ENCODE data around the gene ZNF605.
"Not testable (repeated sequence)": the region's sequence is repeated elsewhere in the genome, so short reads cannot be mapped to it uniquely, and the experiment has no call there.

The ZNF605 gene

DNA sequence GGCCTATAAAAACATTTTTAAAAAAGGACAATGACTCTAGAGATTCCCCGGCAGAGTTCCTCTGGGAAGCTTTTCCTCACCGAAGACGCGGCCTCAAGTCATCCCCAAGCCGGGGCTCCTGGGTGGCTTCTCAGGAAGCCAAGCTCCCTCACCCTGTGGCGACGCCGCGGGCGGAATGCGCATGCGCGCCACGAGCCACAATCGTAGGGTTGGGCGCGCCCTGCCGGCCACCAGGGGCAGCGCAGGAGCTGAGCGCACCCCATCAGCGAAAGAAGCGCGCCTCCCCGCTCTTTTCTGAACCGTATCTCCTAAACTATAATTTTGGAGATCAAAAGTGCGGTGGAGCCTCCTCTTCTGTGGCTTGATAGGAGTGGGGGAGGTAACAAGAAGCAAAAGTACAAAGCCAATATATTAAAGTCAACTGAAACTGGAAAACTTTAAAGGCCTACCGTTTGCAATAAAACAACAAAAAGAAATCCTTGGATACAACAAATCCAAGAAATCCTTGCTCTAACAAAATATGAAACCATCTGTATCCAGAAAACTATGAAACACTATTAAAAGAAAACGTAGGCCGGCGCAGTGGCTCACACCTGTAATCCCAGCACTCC, 51.3 kb downstream of the ZNF605 start:
- DNase-seq: peak; percentile 96

DNA sequence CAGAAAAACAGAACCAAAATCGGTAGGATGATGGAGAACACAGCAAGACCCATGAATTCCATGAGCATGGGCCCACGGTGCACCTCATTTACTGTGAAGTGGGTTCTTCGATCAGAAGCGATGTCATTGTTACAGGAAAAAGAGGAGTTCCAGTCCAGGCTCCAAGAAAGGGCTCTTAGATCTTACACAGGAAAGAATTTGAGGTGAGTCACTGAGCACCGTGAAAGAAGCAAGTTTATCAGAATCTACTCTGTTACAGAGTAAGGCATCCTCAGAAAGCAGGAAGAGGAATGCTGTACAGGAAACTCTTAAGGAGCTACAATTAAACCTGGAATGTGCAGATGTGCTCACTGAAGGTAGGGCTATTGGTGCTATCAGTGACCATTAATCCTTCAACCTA, 57.1 kb downstream of the ZNF605 start:
- no peak for DNase-seq

DNA sequence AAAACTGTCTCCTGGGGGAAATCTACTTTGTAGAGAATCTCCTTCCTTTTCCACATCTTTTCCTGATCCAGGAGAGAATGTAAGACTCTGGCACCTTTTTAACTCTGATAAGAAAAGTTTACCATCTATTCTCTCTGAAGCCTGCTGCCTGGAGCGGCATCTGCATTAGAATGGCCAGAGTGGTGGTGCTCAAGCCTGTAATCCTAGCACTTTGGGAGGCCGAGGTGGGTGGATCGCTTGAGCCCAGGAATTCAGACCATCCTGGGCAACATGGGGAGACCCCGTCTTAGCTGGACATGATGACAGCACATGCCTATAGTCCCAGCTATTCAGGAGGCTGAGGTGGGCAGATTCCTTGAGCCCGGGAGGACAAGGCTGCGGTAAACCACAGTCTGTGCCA, 67.3 kb downstream of the ZNF605 start:
- DNase-seq: no peak

DNA sequence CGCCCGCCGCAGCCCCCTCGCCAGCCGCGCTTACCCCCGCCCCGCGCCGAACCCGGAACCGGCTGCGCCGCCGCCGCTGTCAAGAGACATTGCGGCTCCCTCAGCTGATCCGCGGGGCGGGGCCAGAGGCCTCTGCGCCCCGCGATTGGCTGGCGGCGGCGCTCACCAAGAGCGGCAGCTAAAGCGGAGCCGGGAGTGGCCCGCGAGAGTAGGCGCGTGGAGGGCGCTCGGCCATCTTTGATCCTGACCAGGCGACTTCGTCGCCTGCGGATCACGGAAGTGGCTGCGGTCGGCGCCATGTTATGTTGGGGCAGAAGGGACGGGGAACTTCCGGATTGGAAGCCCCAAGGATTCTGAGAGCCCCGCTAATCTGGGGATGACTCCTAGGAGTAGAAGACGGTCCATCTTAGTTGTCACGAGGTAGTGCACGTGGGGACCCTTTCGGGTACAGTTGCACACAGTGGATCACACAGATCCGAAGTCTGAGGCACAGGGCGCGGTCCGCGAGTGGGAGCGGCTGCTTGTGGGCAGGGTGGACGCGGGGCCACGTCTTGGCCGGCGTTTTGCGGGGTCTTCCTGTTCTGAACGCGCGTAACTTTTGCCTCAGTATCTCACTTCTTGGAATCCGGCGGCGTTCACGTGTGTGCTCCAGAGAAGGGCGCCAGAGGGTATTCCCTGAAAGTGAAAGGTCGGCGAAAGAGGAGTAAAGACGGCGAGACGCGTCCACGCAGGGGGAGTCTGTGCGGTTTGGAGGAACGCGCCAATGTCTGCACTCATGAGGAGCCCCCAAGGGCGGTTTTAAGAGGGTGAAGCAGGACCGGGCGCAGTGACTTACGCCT, 68.4 kb downstream of the ZNF605 start, which contains the start of gene CHFR:
TSS of gene CHFR (minus strand) at position 93 of the 839 bp plus-strand sequence. CDS start 277 bp downstream, outside the sequence.
- peak; percentile 95 for DNase-seq

DNA sequence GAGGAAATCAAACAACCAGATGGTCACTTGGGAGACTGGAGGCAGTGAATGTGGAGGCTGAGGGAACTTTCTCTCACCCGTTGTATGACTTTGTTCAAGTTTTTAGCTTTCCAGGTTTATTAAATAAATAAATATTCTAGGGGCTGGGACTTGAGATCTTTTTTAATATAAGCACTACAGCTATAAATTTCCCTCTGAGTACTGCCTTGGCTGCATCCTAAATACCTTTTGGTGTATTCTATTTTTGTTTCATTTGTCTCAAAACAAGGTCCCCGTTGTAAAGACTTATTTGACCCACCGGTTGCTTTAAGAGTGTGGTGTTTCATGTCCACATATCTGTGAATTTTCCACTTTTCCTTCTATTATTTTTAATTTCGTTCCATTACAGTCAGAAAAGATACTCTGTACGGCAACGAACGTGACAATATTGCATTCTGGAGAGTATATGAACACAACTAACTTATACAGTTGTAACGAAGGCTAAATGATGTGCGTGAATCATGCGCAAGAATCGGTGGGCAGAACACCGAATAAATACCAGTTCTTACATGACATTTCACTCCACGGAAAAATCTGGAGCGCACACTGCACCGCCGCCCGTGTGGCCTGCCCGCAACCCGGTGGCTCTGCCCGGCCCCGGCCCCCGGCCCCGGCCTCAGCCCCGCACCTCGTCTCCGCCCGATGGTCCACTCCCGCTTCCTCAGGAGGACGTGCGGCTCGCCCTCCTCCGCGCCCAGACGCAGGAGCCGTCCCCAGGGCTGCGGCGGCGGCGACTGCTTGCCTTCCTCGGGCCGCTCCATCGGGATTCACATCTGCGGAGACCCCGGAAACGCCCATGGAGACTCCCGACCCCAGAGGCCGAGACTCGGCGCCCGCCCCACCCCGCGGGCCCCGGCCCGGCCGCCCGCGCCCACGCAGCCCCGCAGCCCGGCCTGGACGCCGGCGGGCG, 69.3 kb downstream of the ZNF605 start:
- no peak for DNase-seq

DNA sequence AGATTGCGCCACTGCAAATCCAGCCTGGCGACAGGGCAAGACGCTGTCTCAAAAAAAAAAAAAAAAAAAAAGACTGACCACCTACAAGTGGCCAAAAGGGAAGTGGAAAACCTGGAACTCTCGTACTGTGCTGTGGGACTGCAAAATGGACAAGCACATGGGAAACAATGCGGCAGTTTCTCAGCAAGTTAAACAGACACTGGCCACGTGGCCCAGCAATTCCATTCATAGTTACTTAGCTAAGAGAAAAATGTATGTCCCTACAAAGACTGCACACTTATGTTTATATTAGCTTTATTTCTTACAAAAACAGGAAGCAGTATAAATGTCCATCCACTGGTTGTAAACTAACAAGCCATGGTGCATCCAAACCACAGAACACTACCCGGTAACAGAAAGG, 74.3 kb downstream of the ZNF605 start:
- DNase-seq: no peak

DNA sequence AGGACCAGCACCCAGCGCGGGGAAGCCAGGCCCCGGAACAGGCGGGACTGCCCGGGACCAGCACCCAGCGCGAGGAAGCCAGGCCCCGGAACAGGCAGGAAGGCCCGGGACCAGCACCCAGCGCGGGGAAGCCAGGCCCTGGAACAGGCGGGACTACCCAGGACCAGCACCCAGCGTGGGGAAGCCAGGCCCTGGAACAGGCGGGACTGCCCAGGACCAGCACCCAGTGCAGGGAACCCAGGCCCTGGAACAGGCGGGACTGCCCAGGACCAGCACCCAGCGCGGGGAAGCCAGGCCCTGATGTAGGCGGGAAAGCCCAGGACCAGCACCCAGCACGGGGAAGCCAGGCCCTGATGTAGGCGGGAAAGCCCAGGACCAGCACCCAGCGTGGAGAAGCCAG, 81.5 kb downstream of the ZNF605 start:
- DNase-seq: not testable (repeated sequence)

DNA sequence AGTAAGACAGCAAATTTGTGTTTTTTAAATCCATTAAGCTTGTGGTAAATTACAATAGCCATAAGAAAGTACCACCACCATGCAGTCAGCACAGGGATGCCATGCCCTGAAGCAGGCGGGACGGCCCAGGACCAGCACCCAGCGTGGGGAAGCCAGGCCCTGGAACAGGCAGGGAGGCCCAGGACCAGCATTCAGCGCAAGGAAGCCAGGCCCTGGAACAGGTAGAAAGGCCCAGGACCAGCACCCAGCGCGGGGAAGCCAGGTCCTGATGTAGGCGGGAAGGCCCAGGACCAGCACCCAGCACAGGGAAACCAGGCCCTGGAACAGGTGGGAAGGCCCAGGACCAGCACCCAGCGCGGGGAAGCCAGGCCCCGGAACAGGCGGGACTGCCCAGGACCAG, 81.9 kb downstream of the ZNF605 start:
- DNase-seq: no peak

DNA sequence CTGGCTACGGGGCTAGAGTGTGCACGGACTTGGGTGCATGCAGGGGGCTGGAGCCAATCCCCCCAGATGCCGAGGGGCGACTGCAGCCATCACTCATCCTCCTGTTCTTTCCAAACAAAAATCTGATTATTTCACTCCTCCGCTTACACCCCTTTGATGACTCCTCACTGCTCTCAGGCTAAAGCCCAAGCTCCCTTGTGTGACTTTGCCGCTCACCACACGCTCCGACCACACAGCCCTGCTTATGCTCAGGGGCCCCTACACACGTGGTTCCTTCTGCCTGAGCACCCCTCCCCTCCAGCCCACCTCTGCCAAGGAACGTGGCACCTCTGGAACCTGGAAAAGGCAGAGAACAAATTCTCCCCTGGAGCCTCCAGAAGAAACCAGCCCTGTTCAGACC, 82.4 kb downstream of the ZNF605 start:
- DNase-seq: no peak

DNA sequence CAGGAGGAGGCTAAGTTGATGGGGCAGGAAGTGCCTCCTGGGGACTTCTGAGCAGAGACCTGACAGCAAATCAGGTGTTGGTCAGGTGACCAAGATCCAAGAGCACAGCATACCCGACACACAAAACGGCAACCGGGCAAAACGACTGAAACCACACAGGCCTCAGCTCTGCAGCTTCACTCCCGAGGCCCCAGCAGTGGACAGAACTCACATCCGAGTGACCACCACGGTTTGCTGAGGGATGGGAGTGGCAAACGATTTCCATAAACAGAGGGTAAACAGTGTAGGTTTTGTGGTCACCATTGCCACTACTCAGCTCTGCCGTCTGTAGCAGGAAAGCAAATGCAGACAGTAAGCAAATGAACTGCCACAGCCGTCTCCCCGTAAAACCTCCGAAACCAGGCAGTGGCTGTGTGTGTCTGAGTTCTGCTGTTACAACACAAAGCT, 83.1 kb downstream of the ZNF605 start:
- DNase-seq: peak; percentile 43

DNA sequence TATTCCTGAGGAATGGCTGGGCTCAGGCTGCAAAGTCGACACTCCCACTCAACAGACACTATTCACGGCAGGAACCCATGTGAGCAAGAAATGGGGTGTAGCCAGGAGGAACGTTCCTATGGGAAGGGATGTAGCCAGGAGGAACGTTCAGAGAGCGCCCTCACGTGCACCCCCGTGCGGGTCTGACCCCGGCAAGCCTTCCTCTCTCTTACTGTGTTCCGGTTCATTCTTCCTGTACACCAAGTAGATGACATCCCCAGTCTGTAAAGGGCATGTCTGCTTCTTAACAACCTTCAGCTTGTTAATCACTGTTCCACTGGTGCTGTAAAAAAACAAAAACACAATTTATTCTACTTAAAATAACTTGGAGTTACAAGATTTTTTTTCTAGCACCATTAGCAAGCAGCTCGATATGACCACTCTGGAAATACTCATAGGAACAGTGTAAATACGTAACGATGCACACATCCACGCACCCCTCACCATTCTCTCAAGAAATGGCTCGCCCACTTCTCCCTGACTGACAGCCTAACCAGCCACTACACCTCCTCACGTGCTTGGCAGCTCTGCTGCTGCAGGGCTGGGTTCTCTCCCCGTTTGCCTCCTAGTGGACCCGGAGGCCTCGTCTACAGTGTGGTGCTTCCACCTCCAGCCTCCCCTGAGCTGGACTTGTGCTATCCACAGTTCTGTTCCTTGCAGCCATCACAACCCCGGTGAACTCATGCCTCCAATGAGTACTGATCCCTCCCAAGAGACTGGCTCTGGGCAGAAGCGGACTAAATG, 83.8 kb downstream of the ZNF605 start:
- peak; percentile 29 for DNase-seq

DNA sequence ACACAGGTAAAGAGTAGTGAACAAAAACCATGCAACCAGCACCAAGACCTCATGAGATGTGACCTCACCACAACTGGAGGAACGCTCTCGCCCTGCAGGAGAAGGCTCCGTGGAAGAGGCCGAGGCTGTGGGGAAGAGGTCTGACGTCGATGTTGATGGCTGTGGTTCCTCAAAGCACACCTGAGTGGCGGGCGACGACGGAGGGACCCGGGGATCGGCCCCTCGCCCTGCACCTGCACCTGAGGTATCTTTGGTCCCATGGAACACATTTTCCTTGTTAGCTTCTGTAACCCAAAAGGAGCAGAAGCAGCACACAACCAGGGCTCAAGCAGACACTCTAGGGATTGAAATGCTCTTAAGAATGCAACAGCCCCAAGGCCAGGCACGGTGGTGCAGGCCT, 86.6 kb downstream of the ZNF605 start:
- no peak for DNase-seq

Data from CD4-positive, alpha-beta T cell treated with Interleukin-17A for 4 hours (primary cell).